ENCODE measurements around the gene MLLT3.

DNA sequence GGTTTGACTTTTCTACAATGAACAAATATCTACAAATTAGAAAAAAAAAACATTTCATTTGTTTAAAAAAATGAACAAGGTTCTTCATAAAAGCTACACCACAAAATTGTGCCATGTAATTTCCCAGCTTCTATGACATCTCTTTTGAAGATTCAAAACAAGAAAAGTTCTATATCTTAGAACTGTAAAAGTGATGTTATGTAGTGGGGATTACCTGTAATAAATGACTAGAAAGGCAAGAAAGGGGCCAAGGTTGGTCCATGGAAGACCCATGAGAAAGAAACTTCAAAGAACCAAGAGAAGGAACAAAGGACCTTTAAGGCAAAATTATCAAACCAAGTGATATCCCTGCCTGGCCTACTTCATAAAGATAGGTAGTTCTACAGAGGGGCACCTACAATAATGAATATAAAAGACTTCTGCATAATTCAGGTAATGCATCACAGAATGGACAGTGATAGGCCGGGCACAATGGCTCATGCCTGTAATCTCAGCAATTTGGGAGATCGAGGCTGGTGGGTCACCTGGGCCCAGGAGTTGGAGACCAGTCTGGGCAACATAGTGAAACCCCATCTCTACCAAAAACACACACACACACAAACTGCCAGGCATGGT lies 7.6 kb downstream of the MLLT3 start:
- TF ChIP-seq, protein P1, sequence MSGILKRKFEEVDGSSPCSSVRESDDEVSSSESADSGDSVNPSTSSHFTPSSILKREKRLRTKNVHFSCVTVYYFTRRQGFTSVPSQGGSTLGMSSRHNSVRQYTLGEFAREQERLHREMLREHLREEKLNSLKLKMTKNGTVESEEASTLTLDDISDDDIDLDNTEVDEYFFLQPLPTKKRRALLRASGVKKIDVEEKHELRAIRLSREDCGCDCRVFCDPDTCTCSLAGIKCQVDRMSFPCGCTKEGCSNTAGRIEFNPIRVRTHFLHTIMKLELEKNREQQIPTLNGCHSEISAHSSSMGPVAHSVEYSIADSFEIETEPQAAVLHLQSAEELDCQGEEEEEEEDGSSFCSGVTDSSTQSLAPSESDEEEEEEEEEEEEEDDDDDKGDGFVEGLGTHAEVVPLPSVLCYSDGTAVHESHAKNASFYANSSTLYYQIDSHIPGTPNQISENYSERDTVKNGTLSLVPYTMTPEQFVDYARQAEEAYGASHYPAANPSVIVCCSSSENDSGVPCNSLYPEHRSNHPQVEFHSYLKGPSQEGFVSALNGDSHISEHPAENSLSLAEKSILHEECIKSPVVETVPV (CRISPR knock-in tag; IDR thresholded peaks at IDR 0.05): no peak
- TF ChIP-seq SNAI2 (CRISPR knock-in tag; IDR thresholded peaks at IDR 0.05) (no peak), ARNTL (CRISPR knock-in tag; IDR thresholded peaks at IDR 0.05; ENCODE audit: borderline replicate concordance, low read depth) (no peak)

All from SK-N-SH treated with all-trans-retinoic acid at 6 μM for 48 hours (cell line).